ENCODE results near the gene NMRK2. TPM values are rescaled to one million over a fixed set of nuclear protein-coding genes. Genes with fewer than 3 reads are reported as not detected.

NMRK2 gene
- total RNA-seq, 1 experiment from 2014 or later = 60.0 TPM

DNA sequence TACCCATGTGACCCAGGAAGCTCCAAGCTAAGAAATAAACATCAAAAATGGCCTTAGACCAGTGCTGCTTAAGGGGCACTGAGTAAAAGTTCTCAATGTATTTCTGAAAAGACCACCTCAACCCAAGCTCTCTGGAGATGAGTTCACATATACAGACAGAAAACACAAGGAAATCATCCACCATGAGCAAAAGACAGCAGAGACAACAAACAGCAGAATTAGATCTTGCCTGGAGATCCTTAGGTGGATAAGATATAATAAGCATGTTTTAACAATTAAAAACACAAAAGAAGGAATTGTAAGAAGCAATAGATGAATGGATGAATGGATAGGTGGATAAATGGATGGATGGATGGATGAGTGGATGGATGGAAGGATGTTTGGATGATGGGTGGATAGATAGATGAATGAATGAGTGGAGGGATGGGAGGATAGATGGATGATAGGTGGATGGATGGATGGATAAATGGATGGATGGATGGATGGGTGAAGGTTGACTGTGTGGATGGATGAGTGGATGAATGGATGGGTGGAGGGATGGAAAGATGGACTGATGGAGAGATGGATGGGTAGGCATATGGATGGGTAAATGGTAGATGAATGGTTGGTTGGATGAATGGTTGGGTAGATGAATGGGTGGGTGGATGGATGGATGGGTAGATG, 9.6 kb upstream of the NMRK2 start:
- H3K4me2 ChIP-seq (ENCODE audit: insufficient read depth, insufficient read length, low read length) = no peak overlapping the region
- H4K91ac ChIP-seq (ENCODE audit: insufficient read length, low read depth, low read length) = no peak overlapping the region
- no peak overlapping the region for H3K18ac ChIP-seq (ENCODE audit: insufficient read length, low read depth, low read length)
- H3K27ac ChIP-seq (ENCODE audit: insufficient read length, low read depth, low read length) = no peak overlapping the region
- Mint-ChIP-seq H3K4me3 (no peak overlapping the region), H3K9me3 (peaks cover 4 to 8% of the 10 kb centered on the region in 2 experiments; a peak in 4 of 5 replicates), H3K27me3 (ENCODE audit: low read depth) (no peaks in the 10 kb centered on the region; the same call in 1 of the 2 replicates), H3K27ac (no peak overlapping the region), H3K4me1 (no peaks in the 10 kb centered on the region), H3K36me3 (ENCODE audit: insufficient read depth in 1 of 3, low read depth in 3 of 3) (peaks cover 38 to 52% (median 51%) of the 10 kb centered on the region in 3 experiments)
- H3K9me3 ChIP-seq (ENCODE audit: control insufficient read depth, low read depth, low read length) = no peaks in the 10 kb centered on the region
- H2BK15ac ChIP-seq (ENCODE audit: low read depth, low read length) = no peak overlapping the region
- no peak overlapping the region for H3K23ac ChIP-seq (ENCODE audit: insufficient read length, low read depth, low read length)
- no peaks in the 10 kb centered on the region for H4K20me1 ChIP-seq (ENCODE audit: control insufficient read depth, insufficient read depth, insufficient read length)
- H3K14ac ChIP-seq (ENCODE audit: insufficient read depth, low read length) = no peak overlapping the region
- H4K5ac ChIP-seq (ENCODE audit: insufficient read length, low read depth, low read length) = no peak overlapping the region
- H3K4me1 ChIP-seq (ENCODE audit: insufficient read depth, low read length) = no peaks in the 10 kb centered on the region
- no peak overlapping the region for H2BK12ac ChIP-seq (ENCODE audit: insufficient read length, low read depth, low read length)
- H4K8ac ChIP-seq (replicated peaks; ENCODE audit: insufficient read length, low read depth, low read length) = no peak overlapping the region
- no peak overlapping the region for H2BK20ac ChIP-seq (ENCODE audit: low read depth, low read length, poor library complexity, severe bottlenecking)
- H2AFZ ChIP-seq (ENCODE audit: low read length) = no peak overlapping the region
- H3K4ac ChIP-seq (ENCODE audit: low read depth, low read length) = no peak overlapping the region
- no peak overlapping the region for H3K56ac ChIP-seq (ENCODE audit: insufficient read length, low read depth, low read length)
- no peak overlapping the region for H3K9ac ChIP-seq (ENCODE audit: extremely low read depth, insufficient read length, low read length)
- H2BK120ac ChIP-seq (ENCODE audit: low read depth, low read length, poor library complexity, severe bottlenecking) = no peak overlapping the region
- no peaks in the 10 kb centered on the region for H3K27me3 ChIP-seq (ENCODE audit: insufficient read depth, low read length)
- H2BK5ac ChIP-seq (ENCODE audit: insufficient read length, low read length) = no peak overlapping the region
- no peaks in the 10 kb centered on the region for H3K23me2 ChIP-seq (ENCODE audit: insufficient read length, low read depth, low read length, poor library complexity, severe bottlenecking)
- TF ChIP-seq, protein P1, sequence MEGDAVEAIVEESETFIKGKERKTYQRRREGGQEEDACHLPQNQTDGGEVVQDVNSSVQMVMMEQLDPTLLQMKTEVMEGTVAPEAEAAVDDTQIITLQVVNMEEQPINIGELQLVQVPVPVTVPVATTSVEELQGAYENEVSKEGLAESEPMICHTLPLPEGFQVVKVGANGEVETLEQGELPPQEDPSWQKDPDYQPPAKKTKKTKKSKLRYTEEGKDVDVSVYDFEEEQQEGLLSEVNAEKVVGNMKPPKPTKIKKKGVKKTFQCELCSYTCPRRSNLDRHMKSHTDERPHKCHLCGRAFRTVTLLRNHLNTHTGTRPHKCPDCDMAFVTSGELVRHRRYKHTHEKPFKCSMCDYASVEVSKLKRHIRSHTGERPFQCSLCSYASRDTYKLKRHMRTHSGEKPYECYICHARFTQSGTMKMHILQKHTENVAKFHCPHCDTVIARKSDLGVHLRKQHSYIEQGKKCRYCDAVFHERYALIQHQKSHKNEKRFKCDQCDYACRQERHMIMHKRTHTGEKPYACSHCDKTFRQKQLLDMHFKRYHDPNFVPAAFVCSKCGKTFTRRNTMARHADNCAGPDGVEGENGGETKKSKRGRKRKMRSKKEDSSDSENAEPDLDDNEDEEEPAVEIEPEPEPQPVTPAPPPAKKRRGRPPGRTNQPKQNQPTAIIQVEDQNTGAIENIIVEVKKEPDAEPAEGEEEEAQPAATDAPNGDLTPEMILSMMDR (conservative IDR thresholded peaks at IDR 0.05) = no peak
- DNase-seq = no peak
- H3K79me1 ChIP-seq (ENCODE audit: insufficient read depth, low read depth, low read length, poor library complexity, severe bottlenecking) = no peaks in the 10 kb centered on the region
- no peak overlapping the region for H2AK5ac ChIP-seq (ENCODE audit: insufficient read length, low read length)
- H3K79me2 ChIP-seq (ENCODE audit: insufficient read depth, low read length) = no peaks in the 10 kb centered on the region
- H3T11ph ChIP-seq (ENCODE audit: low read length) = no peak overlapping the region
